Stimulated activated CD8-positive, alpha-beta memory T cell treated with anti-CD3 and anti-CD28 coated beads, Interleukin-7, amount 100 ng/mL, for 4 hours (primary cell): ENCODE results near the gene TGFBR1.

Experiments used
- DNase-seq, 2 donors: peaks; one replicate each; pipeline ENCODE4 v3.0.0-alpha.2; 2020; ENCODE audit warnings: low read depth in 2 of 2

Gene TGFBR1

GRCh38 chr9:99104459-99105151 is at the start of gene TGFBR1:
TGFBR1 (plus strand) TSS chr9:99105113; CDS start chr9:99105206, 93 bp downstream.
- peak; percentile 74 to 92 for DNase-seq

GRCh38 chr9:99055384-99055783 is 49.5 kb upstream of the TGFBR1 start:
- DNase-seq: no peak

GRCh38 chr9:99056186-99056585 is 48.7 kb upstream of the TGFBR1 start:
- DNase-seq: no peak

- no peak for DNase-seq
Measured at GRCh38 chr9:99056886-99057664, 47.8 kb upstream of the TGFBR1 start.

- DNase-seq: peak; percentile 62 to 69
Measured at GRCh38 chr9:99057665-99058625, 47.0 kb upstream of the TGFBR1 start.

GRCh38 chr9:99058964-99059921 is 45.7 kb upstream of the TGFBR1 start:
- DNase-seq: no peak

GRCh38 chr9:99060621-99061020 is 44.3 kb upstream of the TGFBR1 start:
- no peak for DNase-seq

GRCh38 chr9:99062549-99062948 is 42.4 kb upstream of the TGFBR1 start:
- DNase-seq: no peak

GRCh38 chr9:99063522-99063921 is 41.4 kb upstream of the TGFBR1 start:
- DNase-seq: no peak

- no peak for DNase-seq
Measured at GRCh38 chr9:99066571-99066970, 38.3 kb upstream of the TGFBR1 start.

- DNase-seq: no peak
Measured at GRCh38 chr9:99069075-99069474, 35.8 kb upstream of the TGFBR1 start.

GRCh38 chr9:99069546-99069945 is 35.4 kb upstream of the TGFBR1 start:
- DNase-seq: no peak

- no peak for DNase-seq
Measured at GRCh38 chr9:99070681-99071080, 34.2 kb upstream of the TGFBR1 start.

GRCh38 chr9:99071313-99072039 is 33.4 kb upstream of the TGFBR1 start:
- DNase-seq: no peak

- DNase-seq: no peak
Measured at GRCh38 chr9:99072040-99072394, 32.9 kb upstream of the TGFBR1 start.

GRCh38 chr9:99073347-99073746 is 31.6 kb upstream of the TGFBR1 start:
- no peak for DNase-seq

GRCh38 chr9:99073985-99074901 is 30.7 kb upstream of the TGFBR1 start:
- DNase-seq: no peak

- no peak for DNase-seq
Measured at GRCh38 chr9:99074902-99075245, 30.0 kb upstream of the TGFBR1 start.

- no peak for DNase-seq
Measured at GRCh38 chr9:99075246-99075912, 29.5 kb upstream of the TGFBR1 start.
